K562 treated with DMSO at 1 percent for 48 hours (cell line): Measurements from ENCODE around the gene AGPAT1. TPM values are rescaled to one million over a fixed set of nuclear protein-coding genes. Genes with fewer than 3 reads are reported as not detected.

Source experiments
- total RNA-seq: library from RNA; unstranded; fragments of 300-600 nt; gene quantifications from 2 replicates; pipeline ENCODE4 v1.2.3, GENCODE V29; 2022; ENCODE audit warnings: low replicate concordance; ENCODE audit errors: extremely low read depth

The AGPAT1 gene, protein sequence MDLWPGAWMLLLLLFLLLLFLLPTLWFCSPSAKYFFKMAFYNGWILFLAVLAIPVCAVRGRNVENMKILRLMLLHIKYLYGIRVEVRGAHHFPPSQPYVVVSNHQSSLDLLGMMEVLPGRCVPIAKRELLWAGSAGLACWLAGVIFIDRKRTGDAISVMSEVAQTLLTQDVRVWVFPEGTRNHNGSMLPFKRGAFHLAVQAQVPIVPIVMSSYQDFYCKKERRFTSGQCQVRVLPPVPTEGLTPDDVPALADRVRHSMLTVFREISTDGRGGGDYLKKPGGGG
- not detected in 2 replicates for total RNA-seq

GRCh38 chr6:32175711-32176475 is at the start of gene AGPAT1:
Gene AGPAT1 (minus strand): TSS chr6:32176084. CDS start chr6:32171496, 4,588 bp downstream.

DNA sequence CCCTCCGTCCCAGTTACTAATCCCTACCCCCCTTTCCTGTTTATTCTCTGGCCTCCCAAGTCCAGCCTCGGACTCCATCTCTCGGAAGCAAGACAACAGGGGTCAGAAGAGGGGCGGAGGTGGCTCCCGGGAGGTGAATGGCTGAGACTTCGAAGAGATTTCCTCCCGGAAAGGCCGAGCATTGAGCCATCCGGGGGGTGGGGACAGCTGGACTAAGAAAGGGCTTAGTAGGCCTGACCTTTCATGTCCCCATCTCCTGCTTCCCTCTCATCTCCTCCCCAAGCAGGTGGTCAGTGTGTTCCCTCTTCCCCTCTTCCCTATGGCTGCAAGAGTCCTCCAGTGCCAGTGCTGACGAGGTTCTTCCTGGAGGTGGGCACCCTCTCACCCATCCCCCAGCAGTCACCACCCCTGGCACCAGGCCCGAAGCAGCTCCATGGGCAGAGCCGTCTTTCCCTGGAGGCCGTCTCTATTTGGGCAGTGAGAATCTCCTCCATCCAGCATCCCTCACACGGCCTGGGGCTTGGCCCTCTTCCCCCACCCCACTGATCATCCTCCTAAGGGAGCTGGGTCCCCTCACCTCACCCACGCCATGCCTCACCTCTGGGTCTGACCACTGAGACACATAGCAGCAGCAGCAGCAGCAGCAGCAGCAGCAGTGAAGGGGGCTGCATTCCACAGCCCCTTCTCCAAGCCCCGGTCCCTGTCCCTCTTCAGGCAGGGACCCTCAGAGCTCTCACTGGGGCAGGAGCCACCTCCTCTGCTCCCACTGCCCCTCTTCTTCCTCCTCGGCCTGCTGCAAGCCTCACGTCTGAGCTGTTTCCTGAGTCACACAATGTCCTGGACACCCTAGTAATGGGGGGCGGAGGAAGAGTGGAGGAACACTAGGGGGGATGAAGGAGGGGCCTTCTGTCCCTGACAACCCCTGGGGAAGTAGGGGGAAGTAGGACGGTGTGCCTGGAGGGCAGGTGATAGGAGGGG is 47.7 kb upstream of the AGPAT1 start, which contains the start of gene NOTCH4:
Gene NOTCH4 (minus strand): TSS at position 810 of the 978 bp plus-strand sequence. CDS start 139 bp downstream, at position 671.

DNA sequence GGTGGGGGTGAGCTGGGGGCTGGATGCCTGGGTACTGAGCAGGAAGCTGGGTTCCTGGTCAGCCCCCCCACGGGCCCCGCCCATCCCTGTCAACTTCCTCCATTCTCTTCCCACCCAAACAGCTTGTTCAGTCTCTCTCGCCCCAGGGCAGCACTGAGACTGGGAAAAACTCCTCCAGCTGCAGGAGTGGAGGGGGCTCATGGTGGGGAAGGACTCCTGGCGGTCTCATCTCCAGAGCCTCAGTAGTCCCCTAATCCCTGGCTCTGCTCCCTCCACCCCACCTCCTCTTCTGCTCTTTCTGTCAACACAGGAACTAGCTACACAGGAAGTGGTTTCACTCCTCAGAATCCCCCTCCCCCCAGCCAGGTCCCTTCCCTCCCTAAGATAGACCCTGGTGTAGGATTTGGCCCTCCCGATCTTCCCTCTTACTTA is 16.7 kb upstream of the AGPAT1 start, which contains the start of gene GPSM3:
Gene GPSM3 (minus strand): TSS at position 36 of the 432 bp plus-strand sequence. CDS start 130 bp downstream, outside the sequence.

DNA sequence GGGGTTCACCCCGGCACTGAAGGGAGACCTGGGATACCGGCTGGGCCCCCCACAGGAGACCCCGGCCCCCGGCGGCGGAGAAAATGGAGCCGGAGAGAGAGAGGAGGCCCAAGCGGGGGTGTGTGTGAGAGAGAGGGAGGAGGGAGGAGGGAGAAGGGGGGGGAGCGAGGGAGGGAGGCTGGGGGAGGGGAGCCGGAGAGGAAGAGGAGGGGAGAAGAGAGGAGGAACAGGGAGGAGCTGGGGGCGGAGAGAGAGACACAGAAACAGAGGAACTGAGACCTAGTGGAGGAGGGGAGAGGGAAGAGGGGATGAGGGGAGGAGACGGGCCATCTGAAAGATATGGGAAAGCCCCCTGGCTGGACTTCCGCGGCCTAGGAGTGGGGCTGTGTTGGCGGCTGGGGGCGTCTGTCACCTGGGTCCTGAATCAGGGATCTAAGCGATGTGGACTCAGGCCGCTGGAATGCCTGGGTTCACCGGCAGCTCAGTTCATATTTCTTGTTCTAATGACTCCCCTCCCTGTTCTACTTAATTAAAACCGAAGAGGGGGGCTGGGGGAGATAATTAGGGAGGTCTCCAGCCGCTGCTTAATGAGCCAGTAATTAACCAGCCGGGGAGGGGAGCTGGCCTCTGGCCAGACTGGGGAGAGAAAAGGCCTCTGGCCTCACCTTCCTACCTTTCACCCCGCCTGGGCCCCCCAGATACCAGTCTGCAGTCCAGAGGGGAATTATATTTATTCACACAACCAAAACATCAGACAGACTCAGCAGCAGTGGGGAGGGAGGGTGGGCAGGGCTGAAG is 14.4 kb upstream of the AGPAT1 start, which contains the start of gene PBX2:
Gene PBX2 (minus strand): TSS at position 149 of the 798 bp plus-strand sequence. CDS start 287 bp downstream, outside the sequence.

GRCh38 chr6:32184084-32184640 is 8.3 kb upstream of the AGPAT1 start, which contains the start of gene AGER:
Gene AGER (minus strand): TSS chr6:32184253. CDS start chr6:32184222, 31 bp downstream.

DNA sequence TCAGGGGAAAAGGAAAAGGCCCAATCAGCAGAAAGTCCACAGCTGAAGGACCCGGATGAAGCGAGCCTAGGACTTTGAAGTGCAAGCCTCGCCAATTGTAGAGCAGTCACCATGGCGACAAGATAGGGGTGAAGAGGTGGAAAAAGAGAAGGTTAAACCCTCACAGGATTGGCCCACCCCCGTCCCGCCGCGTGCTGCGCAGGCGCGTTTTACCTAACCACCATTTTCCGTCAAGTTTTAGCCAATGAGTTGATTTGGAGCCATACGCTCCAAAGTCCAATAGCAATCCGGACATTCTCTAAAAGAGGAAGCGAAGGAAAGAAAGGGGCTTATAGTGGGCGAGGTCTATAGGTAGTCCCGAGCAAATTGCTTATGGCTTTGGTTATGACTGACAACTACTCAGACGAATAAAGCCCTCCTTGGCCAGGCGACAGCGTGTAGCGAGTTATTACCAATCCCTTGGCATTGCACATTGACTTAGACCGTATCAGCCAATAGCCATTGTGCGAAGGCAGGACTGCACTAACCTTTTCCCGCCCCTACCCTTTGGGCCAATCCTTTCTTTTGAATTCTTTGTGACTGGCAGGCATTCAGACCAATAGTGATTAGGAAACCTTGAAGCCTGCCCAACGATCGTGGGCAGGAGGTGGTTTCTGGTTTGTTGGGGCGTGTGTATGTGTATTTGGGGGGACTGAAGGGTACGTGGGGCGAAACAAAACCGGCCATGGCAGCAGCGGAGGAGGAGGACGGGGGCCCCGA is 2.1 kb upstream of the AGPAT1 start, which contains the start of gene RNF5:
Gene RNF5 (plus strand): TSS at position 618 of the 759 bp plus-strand sequence. CDS start 107 bp downstream, at position 725.

DNA sequence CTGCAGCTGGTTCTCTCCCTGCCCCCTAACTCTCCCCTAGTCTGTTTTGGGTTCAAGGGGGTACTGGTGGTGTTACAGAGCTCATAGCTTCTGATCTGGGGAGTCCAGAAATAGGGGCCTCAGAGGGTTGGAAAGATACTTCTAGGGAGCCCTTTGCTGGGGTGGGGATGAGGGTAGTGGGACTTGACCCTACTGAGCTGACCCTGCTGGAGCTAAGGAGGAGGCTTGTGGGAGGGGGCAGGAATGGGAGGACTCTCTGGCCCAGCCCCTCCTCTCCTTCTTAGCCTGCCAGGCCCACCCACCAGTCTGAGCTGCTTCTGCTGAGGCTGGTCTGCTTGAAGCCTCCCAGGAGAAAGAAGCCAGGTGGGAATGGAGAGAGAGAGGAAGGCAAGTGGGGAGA is 11.6 kb downstream of the AGPAT1 start, which contains the start of gene EGFL8:
Gene EGFL8 (plus strand): TSS at position 301 of the 400 bp plus-strand sequence. CDS start 1,571 bp downstream, outside the sequence.

GRCh38 chr6:32153564-32154513 is 22.0 kb downstream of the AGPAT1 start, which contains the start of gene PPT2:
Gene PPT2 (plus strand): TSS chr6:32154141. CDS start chr6:32154595, 454 bp downstream.

DNA sequence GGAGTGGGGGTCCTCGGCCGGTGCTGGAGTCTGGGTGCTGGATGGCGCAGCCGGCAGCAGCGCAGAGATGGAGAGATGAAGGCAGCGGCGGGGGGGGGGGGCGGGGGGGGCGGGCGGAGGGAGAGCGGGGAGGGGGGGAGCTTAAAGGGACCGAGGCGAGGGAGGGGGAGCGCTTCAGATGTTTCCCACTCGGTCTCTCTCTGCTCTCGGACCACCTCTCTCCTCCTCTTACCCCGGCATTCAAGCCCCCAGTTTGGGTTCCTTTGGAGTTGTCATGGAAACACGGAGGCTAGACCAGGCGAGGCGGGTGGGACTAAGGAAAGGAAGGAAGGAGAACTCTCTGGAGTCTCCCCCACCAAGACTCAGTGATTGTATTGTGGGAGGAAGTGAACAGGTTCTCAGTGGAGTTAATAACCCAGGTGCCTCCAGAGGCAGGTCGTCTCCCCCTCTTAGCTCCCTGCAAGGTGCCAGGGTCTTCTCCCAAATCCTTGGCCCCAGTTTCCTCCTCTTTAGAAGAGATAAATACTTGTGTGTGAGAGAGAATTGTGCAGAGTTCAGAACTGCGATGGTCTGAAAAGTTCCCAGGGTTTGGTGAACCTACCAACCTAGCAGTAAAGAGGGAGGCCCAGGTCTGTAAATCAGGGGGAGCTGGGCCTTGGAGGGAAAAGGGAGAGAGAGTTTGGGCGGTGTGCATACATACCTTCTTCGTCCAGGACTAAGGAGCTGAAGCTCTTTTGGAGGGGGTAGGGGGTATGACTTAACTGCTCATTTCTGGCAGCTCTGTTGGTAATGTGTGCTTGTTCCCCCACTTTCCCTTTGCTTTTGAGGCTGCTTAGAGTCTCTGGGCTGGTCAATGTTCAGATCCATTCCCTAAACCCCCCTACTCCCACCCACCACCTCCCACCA is 23.8 kb downstream of the AGPAT1 start, which contains the start of gene PRRT1:
Gene PRRT1 (minus strand): TSS at position 77 of the 906 bp plus-strand sequence. CDS start 112 bp downstream, outside the sequence.

GRCh38 chr6:32127717-32128592 is 47.9 kb downstream of the AGPAT1 start, which contains the start of gene ATF6B:
Gene ATF6B (minus strand): TSS chr6:32128246. CDS start chr6:32128207, 39 bp downstream.

Other genes with a start within 250 kb of the AGPAT1 start
- not detected in 2 replicates for gene C2, start 248.4 kb downstream of the AGPAT1 start, total RNA-seq
- not detected in 2 replicates for gene CFB, start 230.0 kb downstream of the AGPAT1 start, total RNA-seq
- gene NELFE, start 217.1 kb downstream of the AGPAT1 start, total RNA-seq = not detected in 2 replicates
- gene SKIC2, start 216.9 kb downstream of the AGPAT1 start, total RNA-seq = not detected in 2 replicates
- 217 TPM in 1 of 2 replicates, not detected in the other for gene DXO, start 203.9 kb downstream of the AGPAT1 start, total RNA-seq
- gene C4A, start 194.0 kb downstream of the AGPAT1 start, total RNA-seq = not detected in 2 replicates
- not detected in 2 replicates for gene C4B, start 161.3 kb downstream of the AGPAT1 start, total RNA-seq
- gene CYP21A2, start 137.7 kb downstream of the AGPAT1 start, total RNA-seq = not detected in 2 replicates
- not detected in 2 replicates for gene TNXB, start 66.7 kb downstream of the AGPAT1 start, total RNA-seq
- gene ATF6B, start 47.8 kb downstream of the AGPAT1 start, total RNA-seq = not detected in 2 replicates
- gene FKBPL, start 45.8 kb downstream of the AGPAT1 start, total RNA-seq = not detected in 2 replicates
- not detected in 2 replicates for gene PRRT1, start 24.1 kb downstream of the AGPAT1 start, total RNA-seq
- gene PPT2, start 21.9 kb downstream of the AGPAT1 start, total RNA-seq = not detected in 2 replicates
- not detected in 2 replicates for gene EGFL8, start 11.5 kb downstream of the AGPAT1 start, total RNA-seq
- gene RNF5, start 2.3 kb upstream of the AGPAT1 start, total RNA-seq = not detected in 2 replicates
- gene AGER, start 8.2 kb upstream of the AGPAT1 start, total RNA-seq = not detected in 2 replicates
- gene PBX2, start 14.1 kb upstream of the AGPAT1 start, total RNA-seq = not detected in 2 replicates
- gene GPSM3, start 16.6 kb upstream of the AGPAT1 start, total RNA-seq = not detected in 2 replicates
- gene NOTCH4, start 48.0 kb upstream of the AGPAT1 start, total RNA-seq = not detected in 2 replicates
- gene TSBP1, start 195.8 kb upstream of the AGPAT1 start, total RNA-seq = not detected in 2 replicates
- gene BTNL2, start 231.1 kb upstream of the AGPAT1 start, total RNA-seq = not detected in 2 replicates